ENCODE measurements around the gene FBXO24.
"Not testable (repeated sequence)": the region's sequence is repeated elsewhere in the genome, so short reads cannot be mapped to it uniquely, and the experiment has no call there.

FBXO24 gene

GRCh38 chr7:100561491-100562194 lies 24.5 kb upstream of the FBXO24 start:
- DNase-seq (ENCODE audit: low read depth) = no peak

GRCh38 chr7:100562195-100563099 lies 23.7 kb upstream of the FBXO24 start:
- no peak for DNase-seq (ENCODE audit: low read depth)

GRCh38 chr7:100563100-100563564 lies 23.0 kb upstream of the FBXO24 start:
- DNase-seq (ENCODE audit: low read depth) = no peak

GRCh38 chr7:100563809-100564400 lies 22.2 kb upstream of the FBXO24 start:
- peak; percentile 73 for DNase-seq (ENCODE audit: low read depth)

GRCh38 chr7:100564405-100564804 lies 21.7 kb upstream of the FBXO24 start:
- DNase-seq (ENCODE audit: low read depth) = not testable (repeated sequence)

GRCh38 chr7:100565133-100565571 lies 21.0 kb upstream of the FBXO24 start:
- DNase-seq (ENCODE audit: low read depth) = no peak

- DNase-seq (ENCODE audit: low read depth) = no peak
Observed at GRCh38 chr7:100566018-100566531, 20.1 kb upstream of the FBXO24 start.

GRCh38 chr7:100567031-100567730 lies 18.9 kb upstream of the FBXO24 start:
- DNase-seq (ENCODE audit: low read depth) = no peak

GRCh38 chr7:100567751-100568175 lies 18.4 kb upstream of the FBXO24 start:
- DNase-seq (ENCODE audit: low read depth) = no peak

GRCh38 chr7:100568176-100568895 lies 17.8 kb upstream of the FBXO24 start:
- DNase-seq (ENCODE audit: low read depth) = no peak

- DNase-seq (ENCODE audit: low read depth) = no peak
Observed at GRCh38 chr7:100568896-100569844, 17.0 kb upstream of the FBXO24 start.

- no peak for DNase-seq (ENCODE audit: low read depth)
Observed at GRCh38 chr7:100570954-100571828, 14.9 kb upstream of the FBXO24 start.

GRCh38 chr7:100571829-100572116 lies 14.4 kb upstream of the FBXO24 start:
- no peak for DNase-seq (ENCODE audit: low read depth)

- no peak for DNase-seq (ENCODE audit: low read depth)
Observed at GRCh38 chr7:100572281-100572948, 13.7 kb upstream of the FBXO24 start.

GRCh38 chr7:100572949-100573675 lies 13.0 kb upstream of the FBXO24 start:
- no peak for DNase-seq (ENCODE audit: low read depth)

GRCh38 chr7:100573691-100574361 lies 12.3 kb upstream of the FBXO24 start, which contains the start of gene SAP25:
SAP25 (minus strand) TSS chr7:100573900; CDS start chr7:100573742, 158 bp downstream.
- no peak for DNase-seq (ENCODE audit: low read depth)
